Body of pancreas (tissue), 4 donors: ENCODE results near the gene PFKFB2. TPM values are rescaled to one million over a fixed set of nuclear protein-coding genes. Genes with fewer than 3 reads are reported as not detected.

Experiments
- ATAC-seq: fragments of 150-250 bp; one replicate; pipeline ENCODE4 v1.9.1; 2016
- DNase-seq, 4 donors: peaks; one replicate each; pipeline ENCODE4 v3.0.0-alpha.2; 2019
- H3K27ac ChIP-seq, 4 donors: fragments of 200-600 bp; sonication (generic); 1 replicate in 3 of 4; 2 replicates in 1 of 4; pipeline versions ENCODE4 v1.5.1 to v1.6.1; 2016 to 2019; ENCODE audit warnings: mild to moderate bottlenecking in 1 of 4, mixed read lengths in 1 of 4, moderate library complexity in 1 of 4
- H3K27me3 ChIP-seq, 2 donors: fragments of 200-600 bp; sonication (generic); one replicate each; pipeline ENCODE4 v1.6.0; 2016; ENCODE audit warnings: mild to moderate bottlenecking in 1 of 2
- H3K36me3 ChIP-seq, 2 donors: fragments of 200-600 bp; sonication (generic); replicated peaks in 1 of 2; 2 replicates each; pipeline ENCODE4 v1.5.1; 2016; ENCODE audit warnings: low read depth in 2 of 2; ENCODE audit not compliant: insufficient read depth in 1 of 2
- H3K4me1 ChIP-seq: fragments of 200-600 bp; sonication (generic); one replicate; pipeline ENCODE4 v1.6.0; 2016
- H3K4me3 ChIP-seq, 2 donors: fragments of 200-600 bp; sonication (generic); 1 replicate in 1 of 2; 2 replicates in 1 of 2; pipeline ENCODE4 v1.5.1; 2016 to 2019
- H3K9me3 ChIP-seq, 3 donors: fragments of 200-600 bp; sonication (generic); 1 replicate in 2 of 3; 2 replicates in 1 of 3; pipeline ENCODE4 v1.5.1; 2016
- POLR2A ChIP-seq, 3 donors: fragments of 450-650 bp; IDR thresholded peaks; one replicate each; pipeline ENCODE4 v1.6.1; 2016; ENCODE audit warnings: antibody characterized with exemption in 3 of 3, mild to moderate bottlenecking in 2 of 3
- WGBS, 2 donors: methylation state at CpG; one replicate each; pipeline ENCODE4 v1.1.5; 2017; 5-methylcytosine and 5-hydroxymethylcytosine counted together
- intact Hi-C: fragments of 100-400 bp; cut with DNase I; formaldehyde crosslinking; loops from one replicate; pipeline ENCODE4 v1.15.1; 2023
- total RNA-seq, 2 donors: library from RNA; depleted of rRNA; stranded (reverse); fragments of >200 nt; gene quantifications; one replicate each; pipeline ENCODE4 v1.1.0, GENCODE V29; 2016
- TF ChIP-seq, protein P1 (sequence below), 7 experiments: fragments of 450-650 bp in 4 of 7; fragments of 200-600 bp in 3 of 7; sonication (generic) in 3 of 7; IDR thresholded peaks; one replicate each; pipeline ENCODE4 v1.5.1; 2016 to 2019; ENCODE audit warnings: antibody characterized with exemption in 7 of 7

PFKFB2 gene
- total RNA-seq, 2 donors from 2014 or later, result 4.9 to 9.3 TPM

GRCh38 chr1:207028884-207029650, 24.0 kb upstream of the PFKFB2 start:
- intact Hi-C loops, result no loop called here
- Histone ChIP-seq H3K36me3 (no peaks in the 10 kb centered on the region), H3K9me3 (no peaks in the 10 kb centered on the region), H3K27ac (peak overlapping the region in 3 of 4 donors; percentile 90 to 92 (median 91)), H3K4me1 (peaks cover 86% of the 10 kb centered on the region), H3K27me3 (no peaks in the 10 kb centered on the region), H3K4me3 (no peak overlapping the region)
- DNase-seq (no peak), ATAC-seq (no peak)
- 62 to 65% methylated on average over 2 of the region's 2 CpGs for WGBS, 2 donors
- no peak for TF ChIP-seq POLR2A (IDR thresholded peaks at IDR 0.05)
- TF ChIP-seq, protein P1, sequence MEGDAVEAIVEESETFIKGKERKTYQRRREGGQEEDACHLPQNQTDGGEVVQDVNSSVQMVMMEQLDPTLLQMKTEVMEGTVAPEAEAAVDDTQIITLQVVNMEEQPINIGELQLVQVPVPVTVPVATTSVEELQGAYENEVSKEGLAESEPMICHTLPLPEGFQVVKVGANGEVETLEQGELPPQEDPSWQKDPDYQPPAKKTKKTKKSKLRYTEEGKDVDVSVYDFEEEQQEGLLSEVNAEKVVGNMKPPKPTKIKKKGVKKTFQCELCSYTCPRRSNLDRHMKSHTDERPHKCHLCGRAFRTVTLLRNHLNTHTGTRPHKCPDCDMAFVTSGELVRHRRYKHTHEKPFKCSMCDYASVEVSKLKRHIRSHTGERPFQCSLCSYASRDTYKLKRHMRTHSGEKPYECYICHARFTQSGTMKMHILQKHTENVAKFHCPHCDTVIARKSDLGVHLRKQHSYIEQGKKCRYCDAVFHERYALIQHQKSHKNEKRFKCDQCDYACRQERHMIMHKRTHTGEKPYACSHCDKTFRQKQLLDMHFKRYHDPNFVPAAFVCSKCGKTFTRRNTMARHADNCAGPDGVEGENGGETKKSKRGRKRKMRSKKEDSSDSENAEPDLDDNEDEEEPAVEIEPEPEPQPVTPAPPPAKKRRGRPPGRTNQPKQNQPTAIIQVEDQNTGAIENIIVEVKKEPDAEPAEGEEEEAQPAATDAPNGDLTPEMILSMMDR (IDR thresholded peaks at IDR 0.05), result no peak

DNA sequence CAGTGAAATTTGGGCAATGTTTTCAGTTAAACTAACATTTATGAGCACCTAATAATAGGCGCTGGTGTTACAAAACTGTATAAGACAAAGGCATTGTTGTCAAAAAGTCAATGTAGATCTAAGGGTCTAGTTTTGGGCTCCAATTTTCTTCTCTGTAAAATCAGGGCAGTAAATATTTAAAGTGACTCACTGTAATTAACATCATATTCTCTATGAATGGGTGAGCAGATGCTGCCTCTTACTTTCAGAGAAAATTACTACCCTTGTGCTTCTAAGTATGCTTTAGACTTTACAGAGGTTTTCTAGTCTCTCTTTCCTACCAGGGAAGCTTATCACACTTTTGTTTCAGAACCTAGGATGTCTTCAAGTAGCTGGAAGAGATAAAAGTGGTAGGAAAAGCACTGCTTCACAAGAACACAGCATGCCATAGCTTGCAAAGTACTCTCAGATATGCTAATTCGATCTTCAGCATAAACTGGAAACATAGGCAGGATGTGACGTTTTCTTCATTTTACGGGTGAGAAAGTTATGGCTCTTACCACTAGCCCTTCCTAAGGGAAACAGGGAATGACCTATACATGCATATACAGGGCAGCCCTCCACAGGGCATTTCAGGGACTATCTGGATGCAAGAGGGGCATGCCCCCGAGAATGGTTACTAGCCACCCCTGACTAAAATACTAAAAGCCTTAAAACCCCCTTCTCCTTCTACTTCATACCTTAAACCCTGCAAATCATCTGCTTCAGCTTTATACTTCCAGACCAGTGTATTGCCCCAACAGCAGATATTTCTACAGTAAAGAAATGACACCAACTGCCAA, 23.2 kb upstream of the PFKFB2 start:
- ATAC-seq (no peak), DNase-seq (no peak)
- WGBS, 2 donors, result 30 to 32% methylated on average over 5 of the region's 5 CpGs
- TF ChIP-seq, protein P1 (IDR thresholded peaks at IDR 0.05), result no peak
- TF ChIP-seq POLR2A (IDR thresholded peaks at IDR 0.05), result no peak
- intact Hi-C loops, result no loop called here
- H3K4me1 ChIP-seq, result peaks cover 79% of the 10 kb centered on the region
- no peaks in the 10 kb centered on the region for H3K36me3 ChIP-seq
- no peaks in the 10 kb centered on the region for H3K9me3 ChIP-seq
- no peaks in the 10 kb centered on the region for H3K27me3 ChIP-seq
- peak overlapping the region; percentile 87 to 92 (median 90) for H3K27ac ChIP-seq
- H3K4me3 ChIP-seq, result no peak overlapping the region

DNA sequence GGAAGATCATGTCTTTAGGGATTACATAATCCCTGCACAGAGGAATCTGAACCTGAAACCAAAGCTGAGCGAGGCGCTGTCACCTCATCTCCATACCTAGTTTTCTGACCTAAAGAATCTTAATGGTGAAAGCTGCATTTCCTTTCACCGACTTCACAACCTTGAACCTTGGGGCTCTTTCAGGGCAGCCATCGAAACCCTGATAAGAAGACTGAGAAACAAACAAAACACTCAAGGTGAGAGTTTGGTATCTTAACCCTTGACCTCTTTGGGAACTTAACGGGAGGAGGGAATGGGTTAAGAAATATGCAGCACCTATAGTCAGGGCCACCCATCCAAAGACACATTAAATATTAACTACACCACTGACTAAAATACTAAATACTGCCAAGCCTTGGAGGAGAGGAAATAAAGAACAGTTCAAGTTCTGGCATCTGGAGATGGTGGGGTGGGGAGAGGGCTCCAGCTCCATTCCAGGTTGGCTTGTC, 22.5 kb upstream of the PFKFB2 start:
- peak in 2 of 3 donors; percentile 28 to 33 for TF ChIP-seq POLR2A (IDR thresholded peaks at IDR 0.05)
- TF ChIP-seq, protein P1 (IDR thresholded peaks at IDR 0.05), result no peak
- ATAC-seq, result peak; percentile 24
- WGBS, 2 donors, result 11 to 20% methylated on average over 5 of the region's 5 CpGs
- Histone ChIP-seq H3K9me3 (no peaks in the 10 kb centered on the region), H3K36me3 (no peaks in the 10 kb centered on the region), H3K4me3 (no peak overlapping the region), H3K27me3 (no peaks in the 10 kb centered on the region), H3K4me1 (peaks cover 73% of the 10 kb centered on the region), H3K27ac (peak overlapping the region; percentile 87 to 92 (median 90))
- no peak for DNase-seq
- intact Hi-C loops, result no loop called here

GRCh38 chr1:207031016-207031415, 22.1 kb upstream of the PFKFB2 start:
- 0 to 7% methylated on average over 1 of the region's 1 CpG for WGBS, 2 donors
- TF ChIP-seq, protein P1 (IDR thresholded peaks at IDR 0.05), result no peak
- no peak for TF ChIP-seq POLR2A (IDR thresholded peaks at IDR 0.05)
- no peaks in the 10 kb centered on the region for H3K9me3 ChIP-seq
- H3K4me1 ChIP-seq, result peaks cover 68% of the 10 kb centered on the region
- no peak for DNase-seq
- no peak for ATAC-seq
- no peaks in the 10 kb centered on the region for H3K36me3 ChIP-seq
- peak overlapping the region; percentile 87 to 92 (median 90) for H3K27ac ChIP-seq
- H3K4me3 ChIP-seq, result no peak overlapping the region
- no peaks in the 10 kb centered on the region for H3K27me3 ChIP-seq
- intact Hi-C loops, result no loop called here
